Activated CD4-positive, alpha-beta T cell treated with anti-CD3 and anti-CD28 coated beads, Interleukin-2, amount 50 U/mL, for 48 hours (primary cell): ENCODE measurements around the gene SLC52A3.
"Not testable (repeated sequence)": the region's sequence is repeated elsewhere in the genome, so short reads cannot be mapped to it uniquely, and the experiment has no call there.

ENCODE experiments used
- DNase-seq, 2 experiments: peaks; one replicate each; pipeline ENCODE4 v3.0.0-alpha.2; 2020

Gene SLC52A3

DNA sequence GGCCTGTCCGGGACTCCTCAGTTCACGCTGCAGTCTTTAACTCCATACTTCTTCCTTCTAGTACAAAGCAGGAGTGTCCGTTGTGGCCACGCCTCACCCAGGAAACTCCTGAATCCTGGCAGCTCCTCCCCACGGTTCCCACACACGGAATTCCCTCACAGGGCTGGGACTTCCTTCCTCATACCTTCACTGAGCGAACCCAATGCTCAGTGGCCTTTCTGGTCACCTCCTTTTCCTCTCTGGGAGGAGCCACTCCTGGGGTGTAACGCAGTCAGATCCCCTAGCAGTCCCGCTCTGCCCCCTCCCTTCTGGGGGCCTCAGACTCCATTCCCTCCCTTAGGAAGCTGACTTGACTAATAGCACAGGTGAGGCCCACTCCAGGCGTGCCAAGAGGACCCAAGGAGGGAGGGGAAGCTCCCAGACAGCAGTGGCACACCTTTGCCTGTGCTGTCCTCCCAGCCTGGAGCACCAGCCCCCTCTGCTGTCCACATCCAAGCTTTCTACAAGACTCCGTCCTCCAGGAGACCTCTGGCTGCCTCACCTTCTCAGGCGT is at the start of gene SLC52A3:
TSS of gene SLC52A3 (minus strand) at position 75 of the 553 bp plus-strand sequence. CDS start 2,726 bp downstream, outside the sequence.
- no peak for DNase-seq

- DNase-seq: peak; percentile 62 to 73
These were observed 47.8 kb upstream of the SLC52A3 start for GRCh38 chr20:815914-816606.

DNA sequence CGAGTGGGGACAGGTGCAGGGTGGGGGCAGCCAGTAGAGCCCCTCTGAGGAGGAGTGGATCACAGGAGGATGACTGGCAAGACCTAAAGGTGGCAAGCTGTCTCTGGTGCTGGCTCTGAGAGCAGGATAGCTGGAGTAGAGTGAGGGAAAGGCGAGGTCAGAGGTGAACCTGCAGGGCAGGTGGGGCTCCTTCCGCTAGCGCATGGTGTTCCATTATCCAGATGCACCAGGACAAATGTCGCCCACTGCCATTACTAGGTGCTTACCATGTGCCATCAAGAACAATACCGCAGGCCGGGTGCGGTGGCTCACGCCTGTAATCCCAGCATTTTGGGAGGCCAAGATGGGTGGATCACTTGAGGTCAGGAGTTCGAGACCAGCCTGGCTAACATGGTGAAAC is 46.9 kb upstream of the SLC52A3 start:
- no peak for DNase-seq

DNA sequence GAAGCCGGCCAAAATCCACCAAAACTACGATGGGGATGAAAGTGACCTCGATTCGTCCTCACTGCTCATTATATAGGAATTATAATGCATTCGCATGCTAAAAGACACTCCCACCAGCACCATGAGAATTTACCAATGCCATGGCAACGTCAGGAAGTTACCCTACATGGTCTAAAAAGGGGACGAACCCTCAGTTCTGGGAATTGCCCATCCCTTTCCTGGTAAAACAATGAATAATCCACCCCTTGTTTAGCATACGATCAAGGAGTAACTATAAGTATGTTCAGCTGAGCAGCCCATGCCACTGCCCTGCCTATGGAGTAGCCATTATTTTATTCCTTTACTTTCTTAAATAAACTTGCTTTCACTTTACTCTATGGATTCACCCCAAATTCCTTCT is 45.1 kb upstream of the SLC52A3 start:
- DNase-seq: no peak

DNA sequence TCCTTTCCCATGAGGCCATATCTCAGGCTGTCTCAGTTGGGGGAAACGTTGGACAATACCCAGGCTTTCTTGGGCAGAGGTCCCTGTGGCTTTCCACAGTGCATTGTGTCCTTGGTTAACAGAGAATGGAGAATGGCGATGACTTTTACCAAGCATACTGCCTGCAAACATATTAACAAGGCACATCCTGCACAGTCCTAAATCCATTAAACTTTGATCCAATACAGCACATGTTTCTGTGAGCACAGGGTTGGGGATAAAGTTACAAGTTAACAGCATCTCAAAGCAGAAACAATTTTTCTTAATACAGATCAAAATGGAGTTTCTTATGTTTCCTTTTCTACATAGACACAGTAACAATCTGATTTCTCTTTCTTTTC is 44.1 kb upstream of the SLC52A3 start:
- DNase-seq: not testable (repeated sequence)

GRCh38 chr20:811776-812434 is 43.6 kb upstream of the SLC52A3 start:
- DNase-seq: not testable (repeated sequence)

- no peak for DNase-seq
These were observed 37.4 kb upstream of the SLC52A3 start for GRCh38 chr20:805713-806112.

- DNase-seq: no peak
These were observed 33.4 kb upstream of the SLC52A3 start for GRCh38 chr20:801678-802077.

- DNase-seq: not testable (repeated sequence)
These were observed 31.7 kb upstream of the SLC52A3 start for GRCh38 chr20:800026-800425.

DNA sequence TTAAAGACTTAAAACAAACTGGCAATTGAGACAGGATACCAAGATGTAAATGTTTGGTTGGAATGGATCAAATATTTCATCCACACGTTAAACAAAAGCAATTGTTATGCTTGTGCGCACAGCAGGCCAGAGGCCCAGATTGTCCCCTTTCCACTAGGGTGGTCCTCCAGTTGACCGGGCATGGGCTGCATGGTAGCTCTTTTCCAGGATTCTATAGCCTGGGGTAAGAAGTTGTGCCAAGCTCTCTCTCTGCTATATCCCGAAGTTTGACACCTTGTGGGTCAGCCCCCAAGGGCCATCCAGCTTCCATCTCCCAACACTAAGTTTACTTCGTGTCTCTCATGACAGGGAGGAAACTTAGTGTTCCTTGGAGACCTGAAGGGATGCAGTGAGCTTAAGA is 30.4 kb upstream of the SLC52A3 start:
- not testable (repeated sequence) for DNase-seq

GRCh38 chr20:796921-797320 is 28.6 kb upstream of the SLC52A3 start:
- DNase-seq: no peak

DNA sequence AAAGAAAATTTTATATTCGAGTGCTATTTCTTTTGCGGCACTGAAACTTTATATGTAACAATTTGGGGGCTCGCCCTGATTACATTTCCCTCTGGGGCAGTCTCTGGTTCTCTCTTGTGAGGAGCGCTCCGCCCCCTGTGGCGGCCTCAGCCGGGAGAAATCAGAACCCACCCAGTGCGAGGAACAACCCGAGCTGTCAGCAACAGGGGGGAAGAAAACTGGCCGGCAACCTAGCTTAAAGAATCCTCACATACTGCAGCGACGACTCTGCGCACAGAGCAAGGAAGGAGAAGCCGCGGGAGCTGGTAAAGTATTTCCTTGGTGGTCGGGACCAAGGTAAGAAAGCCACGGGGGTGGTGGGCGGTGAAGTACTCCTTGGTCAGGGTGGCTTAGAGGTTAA is 23.9 kb upstream of the SLC52A3 start:
- DNase-seq: no peak

DNA sequence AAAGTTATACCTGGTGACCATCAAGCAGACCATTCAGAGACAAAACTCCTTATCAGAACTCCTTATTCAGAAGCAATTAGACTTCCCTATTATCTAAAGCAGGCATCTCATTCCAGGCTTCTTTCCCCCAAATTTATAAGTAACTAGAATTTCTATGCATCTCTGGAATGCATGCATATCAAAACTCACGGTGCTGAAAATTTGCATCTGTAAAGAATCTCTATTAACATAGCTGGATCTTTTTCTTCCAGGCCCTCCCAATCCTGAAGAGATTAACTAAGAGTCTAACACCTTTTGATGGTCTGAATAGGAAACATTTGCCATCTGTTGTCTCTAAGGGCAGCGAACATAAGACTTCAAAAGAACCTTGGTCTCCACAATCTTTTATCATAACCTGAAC is 22.8 kb upstream of the SLC52A3 start:
- DNase-seq: no peak

DNA sequence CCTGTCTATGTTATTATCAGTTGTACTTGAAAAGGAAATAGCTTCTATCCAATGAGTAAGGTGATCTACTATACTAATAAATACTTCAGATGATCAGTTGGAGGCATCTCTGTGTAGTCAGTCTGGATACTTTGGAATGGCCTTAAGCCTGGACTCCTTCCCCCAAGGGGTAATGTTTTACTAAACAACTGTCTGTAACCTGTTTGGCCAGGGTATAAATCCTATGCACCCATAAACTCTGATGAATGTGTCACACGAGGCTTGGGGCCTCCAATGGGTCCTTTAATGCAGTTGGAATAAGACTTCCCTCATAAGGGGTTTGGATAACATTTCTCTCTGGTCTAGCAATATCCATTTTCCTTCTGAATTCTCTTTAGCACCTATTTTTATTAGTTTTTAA is 19.5 kb upstream of the SLC52A3 start:
- DNase-seq: no peak

DNA sequence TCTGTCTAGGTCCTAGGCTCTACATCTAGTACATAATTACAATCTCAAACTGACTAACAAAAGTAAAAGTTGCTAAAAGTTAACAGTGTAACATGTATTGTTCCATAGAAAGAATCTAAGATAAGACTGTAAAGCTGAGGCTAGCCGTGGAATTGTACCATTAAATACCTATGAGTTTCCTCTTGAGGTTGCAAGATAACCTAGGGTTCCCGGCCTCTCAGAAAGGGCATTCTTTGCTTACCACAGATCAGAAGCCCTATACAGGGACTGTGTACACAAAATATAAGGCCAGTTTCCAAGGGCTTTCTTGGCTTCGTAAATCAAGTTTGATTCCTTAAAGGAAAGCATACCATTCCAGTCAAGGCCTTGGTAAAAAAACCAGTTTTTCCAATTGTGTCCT is 11.5 kb upstream of the SLC52A3 start:
- DNase-seq: no peak

DNA sequence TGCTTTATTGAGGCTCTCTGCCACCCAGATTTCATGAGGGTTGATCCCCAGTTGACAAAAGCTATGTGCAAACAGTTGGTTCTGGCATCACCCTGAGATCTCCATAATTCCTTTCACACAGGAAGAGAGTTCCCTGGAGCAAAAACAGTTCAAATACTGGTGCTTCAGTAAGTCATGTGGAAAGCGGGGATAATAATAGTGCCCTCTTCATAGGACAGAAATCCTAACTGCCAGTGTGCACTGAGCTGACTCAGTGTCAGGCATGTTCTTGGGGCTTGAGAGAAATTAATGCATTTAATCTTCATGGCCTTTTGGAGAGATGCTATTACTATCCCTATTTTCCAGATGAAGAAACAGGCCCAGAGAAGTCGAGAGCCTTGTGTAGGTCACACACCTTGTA is 7.9 kb upstream of the SLC52A3 start:
- DNase-seq: no peak

DNA sequence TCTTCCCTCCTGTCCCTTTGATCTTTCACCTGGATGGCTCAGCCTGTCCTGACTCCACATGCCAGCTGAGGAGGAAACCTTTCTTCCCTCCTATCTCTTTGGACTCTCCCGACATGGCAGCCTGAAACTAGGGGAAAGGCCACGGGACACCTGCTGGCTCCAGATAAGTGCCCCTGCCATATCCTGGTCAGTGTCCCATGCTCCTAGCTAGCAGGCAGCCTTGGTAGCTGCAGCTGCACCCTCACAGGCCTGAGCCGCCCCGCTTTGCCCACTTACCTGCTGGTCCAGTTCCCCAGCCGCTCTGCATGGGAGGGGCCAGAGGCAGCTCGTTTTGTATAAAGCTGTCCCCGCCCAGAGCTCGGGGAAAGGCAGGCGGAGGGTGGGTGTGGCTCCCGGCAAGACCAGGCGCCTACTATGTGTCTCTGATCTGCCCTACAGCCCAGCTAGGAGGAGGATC is 7.4 kb upstream of the SLC52A3 start:
- DNase-seq: no peak

- no peak for DNase-seq
These were observed 6.4 kb upstream of the SLC52A3 start for GRCh38 chr20:774660-775057.

GRCh38 chr20:774016-774659 is 5.8 kb upstream of the SLC52A3 start:
- no peak for DNase-seq

DNA sequence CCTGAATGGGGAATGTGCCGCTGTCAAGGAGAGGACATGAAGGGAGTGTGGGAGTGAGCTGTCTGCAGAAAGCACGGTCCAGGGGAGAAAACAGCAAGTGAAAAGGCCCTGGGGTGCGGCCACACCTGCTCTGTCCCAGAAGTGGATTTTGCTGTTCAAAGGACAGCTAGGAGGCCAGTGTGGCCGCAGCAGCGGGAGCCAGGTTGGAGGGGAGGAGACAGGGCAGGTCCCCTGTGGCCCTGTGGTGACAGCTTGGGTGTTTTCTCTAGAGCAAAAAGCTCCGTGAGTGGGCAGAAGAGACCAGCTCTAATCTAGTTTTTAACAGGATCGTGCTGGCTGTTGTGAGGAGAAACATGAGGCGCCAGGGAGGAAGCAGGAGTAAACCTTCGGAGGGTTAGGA is 4.5 kb upstream of the SLC52A3 start:
- no peak for DNase-seq

- no peak for DNase-seq
These were observed 3.6 kb upstream of the SLC52A3 start for GRCh38 chr20:771741-772464.

- DNase-seq: no peak
These were observed 2.4 kb upstream of the SLC52A3 start for GRCh38 chr20:770691-771090.

DNA sequence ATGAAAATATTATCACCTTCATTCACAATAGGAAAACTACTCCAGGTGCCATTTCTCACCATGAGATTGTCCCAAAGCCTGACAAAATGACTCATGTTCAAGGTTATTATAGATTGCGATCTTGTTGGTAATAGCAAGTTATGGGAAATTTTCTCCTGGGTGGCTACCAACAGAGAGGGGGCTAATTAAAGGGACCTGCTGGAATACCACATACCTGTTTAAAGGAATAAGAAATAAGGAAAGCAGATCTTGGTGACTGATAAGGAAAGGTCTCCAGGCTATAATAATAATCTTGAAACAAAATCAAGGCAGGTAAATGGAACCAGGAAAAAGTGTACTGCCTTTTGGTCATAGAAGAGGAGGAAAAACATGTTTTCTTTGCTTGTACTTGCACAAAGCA is 1.4 kb downstream of the SLC52A3 start:
- DNase-seq: no peak
